ENCODE results near the gene ZNF296. TPM values are rescaled to one million over a fixed set of nuclear protein-coding genes. Genes with fewer than 3 reads are reported as not detected.

Gene ZNF296
- total and polyA plus RNA-seq, 2 of the 13 experiments (the other 11 are each of a cell fraction or from before 2014, with no cell fraction given), result 0.26 to 0.62 TPM

DNA sequence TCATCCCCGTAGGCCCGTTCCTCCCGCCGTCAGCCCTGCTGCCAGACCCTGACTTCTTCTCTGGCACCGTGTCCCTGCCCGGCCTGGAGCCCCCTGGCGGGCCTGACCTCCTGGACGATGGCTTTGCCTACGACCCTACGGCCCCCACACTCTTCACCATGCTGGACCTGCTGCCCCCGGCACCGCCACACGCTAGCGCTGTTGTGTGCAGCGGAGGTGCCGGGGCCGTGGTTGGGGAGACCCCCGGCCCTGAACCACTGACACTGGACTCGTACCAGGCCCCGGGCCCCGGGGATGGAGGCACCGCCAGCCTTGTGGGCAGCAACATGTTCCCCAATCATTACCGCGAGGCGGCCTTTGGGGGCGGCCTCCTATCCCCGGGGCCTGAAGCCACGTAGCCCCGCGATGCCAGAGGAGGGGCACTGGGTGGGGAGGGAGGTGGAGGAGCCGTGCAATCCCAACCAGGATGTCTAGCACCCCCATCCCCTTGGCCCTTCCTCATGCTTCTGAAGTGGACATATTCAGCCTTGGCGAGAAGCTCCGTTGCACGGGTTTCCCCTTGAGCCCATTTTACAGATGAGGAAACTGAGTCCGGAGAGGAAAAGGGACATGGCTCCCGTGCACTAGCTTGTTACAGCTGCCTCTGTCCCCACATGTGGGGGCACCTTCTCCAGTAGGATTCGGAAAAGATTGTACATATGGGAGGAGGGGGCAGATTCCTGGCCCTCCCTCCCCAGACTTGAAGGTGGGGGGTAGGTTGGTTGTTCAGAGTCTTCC is 38.7 kb downstream of the ZNF296 start:
- intact Hi-C loops (cut with micrococcal nuclease; ENCODE audit: unreplicated experiment), result no loop called here
- POLR2A ChIA-PET, result interaction anchor here (1.2 to 2.2 kb wide), 5 partner anchors 8 to 37 kb away, joined by 3 to 14 read pairs (median 6); no protein-coding TSS in a partner anchor
- no peaks in the 10 kb centered on the region; a peak in 1 of 5 replicates for H3K27me3 ChIP-seq (ENCODE audit: control insufficient read depth in 1 of 2, insufficient read depth in 2 of 2, low read length in 2 of 2)

More for the DNA sequence above, 38.7 kb downstream of the ZNF296 start:
- no peak for ATAC-seq
- H3K36me3 ChIP-seq (replicated peaks in 1 of 2; ENCODE audit: control insufficient read depth in 1 of 2, insufficient read depth in 2 of 2, low read length in 2 of 2), result peaks cover 1 to 21% of the 10 kb centered on the region in 2 experiments; a peak in 4 of 5 replicates
- H3K27ac ChIP-seq (ENCODE audit: extremely low read length, insufficient read depth, low read length), result no peak overlapping the region
- in situ Hi-C loops (cut with HindIII; ENCODE audit: extremely low pct_ligation_motif_present, low pct_unique_long_range_greater_than_20kb), result no loop called here
- 95% methylated on average over 37 of the region's 37 CpGs for WGBS (ENCODE audit: low lambda C conversion rate)
- no peak for FAIRE-seq
- peaks cover 16% of the 10 kb centered on the region; the same call in 1 of the 2 replicates for H4K20me1 ChIP-seq (ENCODE audit: insufficient read depth, low read length)
- no peak overlapping the region for H3K9ac ChIP-seq (ENCODE audit: insufficient read depth, low read depth, low read length)
- no peaks in the 10 kb centered on the region for H3K9me3 ChIP-seq (ENCODE audit: low read length)
- H3K4me1 ChIP-seq (ENCODE audit: insufficient read depth, low read length), result peaks cover 46% of the 10 kb centered on the region
- no TSS peak for BruUV-seq (replicated peaks)
- H3K4me2 ChIP-seq (ENCODE audit: low read depth, low read length), result no peak overlapping the region
- peaks cover 27% of the 10 kb centered on the region for H3K79me2 ChIP-seq (ENCODE audit: insufficient read depth, low read length)
- DNase-seq (ENCODE audit: low spot score), result no peak
- CTCF ChIA-PET (ENCODE audit: low intra/inter-chr PET ratio, low total read pairs), result no interaction called here
- TF ChIP-seq HIC2 (CRISPR knock-in tag; IDR thresholded peaks at IDR 0.05; ENCODE audit: low read depth), result no peak
- TF ChIP-seq ZMYM3 (CRISPR knock-in tag; IDR thresholded peaks at IDR 0.05), result peak; percentile 83
- TF ChIP-seq AGO2 (optimal IDR thresholded peaks at IDR 0.05; ENCODE audit: low read depth, low read length), result peak; percentile 55
- no peak for TF ChIP-seq NBN (conservative IDR thresholded peaks at IDR 0.05)
- 0 out of 2 replicates have a peak, but pooled peaks have one; percentile 33 for TF ChIP-seq KDM1A (CRISPR knock-in tag; IDR thresholded peaks at IDR 0.05)
- TF ChIP-seq, protein P1, sequence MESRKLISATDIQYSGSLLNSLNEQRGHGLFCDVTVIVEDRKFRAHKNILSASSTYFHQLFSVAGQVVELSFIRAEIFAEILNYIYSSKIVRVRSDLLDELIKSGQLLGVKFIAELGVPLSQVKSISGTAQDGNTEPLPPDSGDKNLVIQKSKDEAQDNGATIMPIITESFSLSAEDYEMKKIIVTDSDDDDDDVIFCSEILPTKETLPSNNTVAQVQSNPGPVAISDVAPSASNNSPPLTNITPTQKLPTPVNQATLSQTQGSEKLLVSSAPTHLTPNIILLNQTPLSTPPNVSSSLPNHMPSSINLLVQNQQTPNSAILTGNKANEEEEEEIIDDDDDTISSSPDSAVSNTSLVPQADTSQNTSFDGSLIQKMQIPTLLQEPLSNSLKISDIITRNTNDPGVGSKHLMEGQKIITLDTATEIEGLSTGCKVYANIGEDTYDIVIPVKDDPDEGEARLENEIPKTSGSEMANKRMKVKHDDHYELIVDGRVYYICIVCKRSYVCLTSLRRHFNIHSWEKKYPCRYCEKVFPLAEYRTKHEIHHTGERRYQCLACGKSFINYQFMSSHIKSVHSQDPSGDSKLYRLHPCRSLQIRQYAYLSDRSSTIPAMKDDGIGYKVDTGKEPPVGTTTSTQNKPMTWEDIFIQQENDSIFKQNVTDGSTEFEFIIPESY (CRISPR knock-in tag; IDR thresholded peaks at IDR 0.05), result peak; percentile 17; the same call in 1 of the 2 replicates
- 0 out of 2 replicates have a peak, but pooled peaks have one; percentile 25 for TF ChIP-seq RBFOX2 (IDR thresholded peaks at IDR 0.05; ENCODE audit: low read depth, low read length)
- peak; percentile 94 for TF ChIP-seq ZNF629 (CRISPR knock-in tag; conservative IDR thresholded peaks at IDR 0.05)
- TF ChIP-seq ZNF598 (CRISPR knock-in tag; IDR thresholded peaks at IDR 0.05; ENCODE audit: borderline replicate concordance), result no peak
- no peak overlapping the region for H3K4me3 ChIP-seq (replicated peaks in 1 of 3; ENCODE audit: insufficient read depth in 1 of 3, low read depth in 2 of 3, low read length in 3 of 3)
- no peak overlapping the region for H2AFZ ChIP-seq (ENCODE audit: low read length)
